A673 (cell line): ENCODE measurements around the gene SLIT1. TPM values are rescaled to one million over a fixed set of nuclear protein-coding genes. Genes with fewer than 3 reads are reported as not detected.

Experiments
- BruUV-seq: library from RNA; stranded (reverse); fragments of 400-500 nt; replicated peaks from 2 replicates; lab custom pipeline; 2021; lab: Mats Ljungman, UMichigan
- CTCF ChIA-PET: fragments of 300-600 bp; sonication (Branson Sonifier 250); formaldehyde crosslinking; loops from one replicate; lab custom pipeline; 2022; ENCODE audit warnings: antibody characterized with exemption; lab: Charles Lee
- POLR2A ChIA-PET: fragments of 300-600 bp; sonication (Branson Sonifier 250); formaldehyde crosslinking; loops from one replicate; lab custom pipeline; 2022; ENCODE audit warnings: antibody characterized with exemption; ENCODE audit not compliant: low non-redundant PET; lab: Charles Lee
- DNase-seq: peaks from one replicate; pipeline ENCODE4 v3.0.0-alpha.2; 2015; ENCODE audit warnings: low spot score
- H3K27ac ChIP-seq: fragments of 200-600 bp; sonication (generic); 2 replicates; pipeline ENCODE4 v1.5.1; 2016; ENCODE audit warnings: mixed run types, low read depth, mild to moderate bottlenecking, mixed read lengths, antibody characterized with exemption, low read length; ENCODE audit not compliant: poor library complexity, severe bottlenecking
- H3K27me3 ChIP-seq: fragments of 200-600 bp; sonication (generic); replicated peaks from 2 replicates; pipeline ENCODE4 v1.6.1; 2017; ENCODE audit warnings: mixed run types, low read depth, mild to moderate bottlenecking, mixed read lengths, antibody characterized with exemption, low read length; ENCODE audit not compliant: insufficient read depth, poor library complexity
- H3K36me3 ChIP-seq: fragments of 200-600 bp; sonication (generic); 2 replicates; pipeline ENCODE4 v1.6.1; 2016; ENCODE audit warnings: mixed run types, mild to moderate bottlenecking, mixed read lengths, antibody characterized with exemption, low read length; ENCODE audit not compliant: insufficient read depth, poor library complexity, severe bottlenecking
- H3K4me1 ChIP-seq: fragments of 200-600 bp; sonication (generic); 2 replicates; pipeline ENCODE4 v1.6.1; 2017; ENCODE audit warnings: mixed run types, mild to moderate bottlenecking, mixed read lengths, antibody characterized with exemption, low read length; ENCODE audit not compliant: insufficient read depth, poor library complexity, severe bottlenecking
- H3K4me3 ChIP-seq: fragments of 200-600 bp; sonication (generic); 2 replicates; pipeline ENCODE4 v1.5.1; 2016; ENCODE audit warnings: low read depth, mixed run types, mild to moderate bottlenecking, mixed read lengths, low read length; ENCODE audit not compliant: poor library complexity, severe bottlenecking
- H3K9me3 ChIP-seq: fragments of 200-600 bp; sonication (generic); 2 replicates; pipeline ENCODE4 v1.6.1; 2016; ENCODE audit warnings: mixed run types, low read depth, mild to moderate bottlenecking, mixed read lengths, antibody characterized with exemption, low read length; ENCODE audit not compliant: poor library complexity, severe bottlenecking
- EZH2 ChIP-seq: fragments of 200-600 bp; sonication (generic); IDR thresholded peaks from 2 replicates; pipeline ENCODE4 v1.6.1; 2017; ENCODE audit warnings: borderline replicate concordance, low read depth, mild to moderate bottlenecking, mixed read lengths, antibody characterized with exemption, low read length; ENCODE audit not compliant: poor library complexity, severe bottlenecking
- intact Hi-C: fragments of 100-400 bp; cut with micrococcal nuclease; formaldehyde crosslinking; loops from one replicate; pipeline ENCODE4 v1.10.0; 2022; ENCODE audit not compliant: unreplicated experiment
- total RNA-seq: library from RNA; stranded (reverse); gene quantifications from 2 replicates; pipeline ENCODE4 v1.2.3, GENCODE V29; 2021
- TF ChIP-seq, protein P1 (sequence below): fragments of 300-800, 200-600 bp; sonication (generic); conservative IDR thresholded peaks from 2 replicates; pipeline ENCODE4 v1.5.1; 2017; ENCODE audit warnings: low read depth, mild to moderate bottlenecking, antibody characterized with exemption, low read length, moderate library complexity, mixed read lengths

The SLIT1 gene
- total RNA-seq, 1 experiment from 2014 or later = 0.43 TPM

DNA sequence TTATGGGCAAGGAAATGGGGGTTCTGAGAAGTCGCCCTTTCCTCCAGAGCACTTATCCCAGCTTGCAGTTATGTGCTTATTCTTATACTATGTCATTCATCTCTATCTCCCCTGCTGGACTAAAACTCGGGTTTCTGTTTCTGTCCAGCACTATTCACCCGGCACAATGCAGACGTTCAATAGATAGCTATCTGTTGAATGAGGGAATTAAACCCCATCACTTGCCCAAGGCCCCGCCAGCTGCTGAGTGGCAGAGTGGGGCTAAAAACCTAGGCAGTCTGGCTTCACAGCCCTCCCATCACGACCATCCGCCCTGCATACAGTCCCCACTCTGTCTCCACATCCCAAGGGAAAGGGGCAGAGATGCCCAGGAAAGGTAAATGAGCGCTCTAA lies 5.4 kb downstream of the SLIT1 start:
- H3K27me3 ChIP-seq = peaks cover 53% of the 10 kb centered on the region
- peaks cover 15% of the 10 kb centered on the region for H3K4me1 ChIP-seq

DNA sequence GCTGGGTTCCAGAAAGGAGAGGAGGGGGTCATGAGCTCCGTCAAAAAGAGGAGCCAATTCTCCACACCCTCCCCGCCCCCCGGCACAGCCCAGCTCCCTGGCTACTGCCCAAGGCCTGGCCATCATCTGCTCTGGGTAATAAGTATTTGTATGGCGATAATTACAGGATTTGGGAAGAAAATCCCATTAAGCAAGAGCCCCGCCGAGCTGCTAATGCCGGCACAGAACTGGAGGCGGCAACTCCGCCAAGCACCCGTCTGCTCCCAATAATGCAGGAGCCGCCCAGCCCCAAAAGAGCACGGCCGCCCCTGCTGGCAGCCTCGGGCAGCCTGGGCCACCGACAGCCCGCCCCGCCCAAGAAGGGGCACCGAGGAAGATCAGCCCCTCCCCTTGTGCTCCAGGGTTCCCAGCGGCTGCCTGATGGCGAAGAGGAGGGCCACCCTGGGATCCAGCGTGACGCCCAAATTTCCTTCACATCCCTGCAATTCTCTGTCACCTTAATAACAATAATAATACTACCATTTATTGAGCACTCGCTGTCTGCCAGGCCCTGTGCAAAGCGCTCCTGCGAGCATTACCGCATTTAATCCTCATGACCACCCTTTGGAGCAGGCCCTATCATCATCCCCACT lies 5.9 kb downstream of the SLIT1 start:
- CTCF ChIA-PET = interaction anchor here (0.6 to 1.3 kb wide), 8 partner anchors 17 to 1049 kb away, joined by 3 to 9 read pairs (median 3); no protein-coding TSS in a partner anchor
- Histone ChIP-seq H3K27ac (no peak overlapping the region), H3K27me3 (peaks cover 48% of the 10 kb centered on the region), H3K4me3 (peak overlapping the region; percentile 18), H3K9me3 (no peaks in the 10 kb centered on the region), H3K4me1 (peaks cover 15% of the 10 kb centered on the region), H3K36me3 (no peaks in the 10 kb centered on the region)
- POLR2A ChIA-PET = no interaction called here
- intact Hi-C loops = no loop called here
- BruUV-seq = no TSS peak
- peak; percentile 93 for DNase-seq
- TF ChIP-seq EZH2 = no peak
- TF ChIP-seq, protein P1, sequence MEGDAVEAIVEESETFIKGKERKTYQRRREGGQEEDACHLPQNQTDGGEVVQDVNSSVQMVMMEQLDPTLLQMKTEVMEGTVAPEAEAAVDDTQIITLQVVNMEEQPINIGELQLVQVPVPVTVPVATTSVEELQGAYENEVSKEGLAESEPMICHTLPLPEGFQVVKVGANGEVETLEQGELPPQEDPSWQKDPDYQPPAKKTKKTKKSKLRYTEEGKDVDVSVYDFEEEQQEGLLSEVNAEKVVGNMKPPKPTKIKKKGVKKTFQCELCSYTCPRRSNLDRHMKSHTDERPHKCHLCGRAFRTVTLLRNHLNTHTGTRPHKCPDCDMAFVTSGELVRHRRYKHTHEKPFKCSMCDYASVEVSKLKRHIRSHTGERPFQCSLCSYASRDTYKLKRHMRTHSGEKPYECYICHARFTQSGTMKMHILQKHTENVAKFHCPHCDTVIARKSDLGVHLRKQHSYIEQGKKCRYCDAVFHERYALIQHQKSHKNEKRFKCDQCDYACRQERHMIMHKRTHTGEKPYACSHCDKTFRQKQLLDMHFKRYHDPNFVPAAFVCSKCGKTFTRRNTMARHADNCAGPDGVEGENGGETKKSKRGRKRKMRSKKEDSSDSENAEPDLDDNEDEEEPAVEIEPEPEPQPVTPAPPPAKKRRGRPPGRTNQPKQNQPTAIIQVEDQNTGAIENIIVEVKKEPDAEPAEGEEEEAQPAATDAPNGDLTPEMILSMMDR = peak; percentile 77

More for the DNA sequence above, 5.4 kb downstream of the SLIT1 start:
- DNase-seq = no peak
- H3K36me3 ChIP-seq = no peaks in the 10 kb centered on the region
- ChIA-PET POLR2A (no interaction called here), CTCF (interaction anchor here (1.0 to 1.3 kb wide), 2 partner anchors 32 to 99 kb away, joined by 3 to 9 read pairs; no protein-coding TSS in a partner anchor)
- H3K4me3 ChIP-seq = peak overlapping the region; percentile 18
- H3K27ac ChIP-seq = no peak overlapping the region
- no peaks in the 10 kb centered on the region for H3K9me3 ChIP-seq
- intact Hi-C loops = no loop called here
- no TSS peak for BruUV-seq
- no peak for TF ChIP-seq EZH2
- TF ChIP-seq, protein P1 = no peak

DNA sequence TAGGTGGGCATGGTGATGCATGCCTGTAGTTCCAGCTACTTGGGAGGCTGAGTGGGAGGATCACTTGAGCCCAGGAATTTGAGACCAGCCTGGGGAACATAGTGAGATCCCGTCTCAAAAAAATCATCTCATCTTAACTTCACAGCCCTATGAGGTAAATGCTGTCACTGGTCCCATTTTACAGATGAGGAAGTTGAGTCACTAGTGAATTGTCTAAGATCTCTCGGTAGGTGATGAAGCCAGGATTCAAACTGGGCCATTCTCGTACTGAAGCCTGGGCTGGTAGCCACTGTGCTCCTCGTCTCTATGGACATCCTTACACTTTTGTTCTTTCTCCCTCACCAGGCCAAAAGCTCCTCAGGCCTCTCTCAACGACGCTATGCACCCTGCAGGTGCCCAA lies 6.4 kb downstream of the SLIT1 start:
- CTCF ChIA-PET = interaction anchor here (0.6 to 1.3 kb wide), 9 partner anchors 18 to 1049 kb away, joined by 3 to 9 read pairs (median 3); no protein-coding TSS in a partner anchor
- H3K27me3 ChIP-seq = peaks cover 42% of the 10 kb centered on the region
- H3K4me3 ChIP-seq = no peak overlapping the region
- POLR2A ChIA-PET = no interaction called here
- DNase-seq = no peak
- no peaks in the 10 kb centered on the region for H3K9me3 ChIP-seq
- H3K4me1 ChIP-seq = peaks cover 15% of the 10 kb centered on the region
- BruUV-seq = no TSS peak
- TF ChIP-seq EZH2 = no peak
- TF ChIP-seq, protein P1 = no peak
- intact Hi-C loops = no loop called here
- H3K36me3 ChIP-seq = no peaks in the 10 kb centered on the region
- H3K27ac ChIP-seq = no peak overlapping the region
